Measurements from ENCODE around the gene LRFN4. TPM values are rescaled to one million over a fixed set of nuclear protein-coding genes. Genes with fewer than 3 reads are reported as not detected.

Gene LRFN4
- total and polyA plus RNA-seq, 2 of the 13 experiments (the other 11 are each of a cell fraction or from before 2014, with no cell fraction given), result 1.3 to 6.8 TPM

- TF ChIP-seq PAXIP1 (CRISPR knock-in tag; conservative IDR thresholded peaks at IDR 0.05) (peak; percentile 96), DMAP1 (CRISPR knock-in tag; IDR thresholded peaks at IDR 0.05) (peak; percentile 67; the same call in 1 of the 2 replicates), TMF1 (CRISPR knock-in tag; IDR thresholded peaks at IDR 0.05; ENCODE audit: low read depth) (no peak), PTBP1 (IDR thresholded peaks at IDR 0.05; ENCODE audit: low read depth, low read length, poor library complexity, severe bottlenecking) (no peak), PLRG1 (conservative IDR thresholded peaks at IDR 0.05) (no peak), E2F1 (CRISPR knock-in tag; IDR thresholded peaks at IDR 0.05) (no peak), ZSCAN29 (CRISPR knock-in tag; conservative IDR thresholded peaks at IDR 0.05) (no peak; the same call in 1 of the 2 replicates), ZNF276 (CRISPR knock-in tag; IDR thresholded peaks at IDR 0.05; ENCODE audit: low read depth) (no peak), ZNF816 (CRISPR knock-in tag; IDR thresholded peaks at IDR 0.05; ENCODE audit: borderline replicate concordance) (no peak), NFATC3 (CRISPR knock-in tag; IDR thresholded peaks at IDR 0.05) (no peak), ZSCAN9 (CRISPR knock-in tag; IDR thresholded peaks at IDR 0.05; ENCODE audit: borderline replicate concordance) (peak; percentile 95; the same call in 1 of the 2 replicates), ZNF350 (CRISPR knock-in tag; IDR thresholded peaks at IDR 0.05; ENCODE audit: borderline replicate concordance, low read depth) (peak; percentile 70), SOX13 (IDR thresholded peaks at IDR 0.05) (peak; percentile 41; the same call in 1 of the 2 replicates), SOX13 (CRISPR knock-in tag; conservative IDR thresholded peaks at IDR 0.05 in 1 of 2, IDR thresholded peaks at IDR 0.05 in 1 of 2) (peak in 1 of 2 experiments; percentile 91; a peak in 2 of 4 replicates), MATR3 (CRISPR knock-in tag; IDR thresholded peaks at IDR 0.05) (no peak), STAT6 (CRISPR knock-in tag; IDR thresholded peaks at IDR 0.05; ENCODE audit: borderline replicate concordance) (no peak; the same call in 1 of the 2 replicates), MXD1 (CRISPR knock-in tag; IDR thresholded peaks at IDR 0.05) (no peak), CHD2 (IDR thresholded peaks at IDR 0.05; ENCODE audit: low read depth, low read length) (no peak), ZNF790 (CRISPR knock-in tag; IDR thresholded peaks at IDR 0.05; ENCODE audit: borderline replicate concordance) (no peak), FOXA3 (CRISPR knock-in tag; IDR thresholded peaks at IDR 0.05) (peak; percentile 99), TOE1 (CRISPR knock-in tag; IDR thresholded peaks at IDR 0.05) (peak; percentile 90)
Measured at GRCh38 chr11:66901964-66902390, 45.1 kb downstream of the LRFN4 start (continued).
